B cell (primary cell): Measurements from ENCODE around the gene HS1BP3. TPM values are rescaled to one million over a fixed set of nuclear protein-coding genes. Genes with fewer than 3 reads are reported as not detected.

Source experiments
- ATAC-seq: fragments of 200-7000 bp; cut with Tn5 transposase; one replicate; pipeline ENCODE4 v1.10.0; 2021; ENCODE audit warnings: low read depth, mild to moderate bottlenecking, moderate number of reproducible peaks, moderate library complexity
- CTCF ChIA-PET: fragments of 350-600 bp; sonication (Branson Sonifier 250); formaldehyde crosslinking; loops from one replicate; lab custom pipeline; 2021; ENCODE audit warnings: antibody characterized with exemption, inconsistent platforms; lab: Charles Lee
- POLR2A ChIA-PET: fragments of 350-600 bp; sonication (Branson Sonifier 250); formaldehyde crosslinking; loops from one replicate; lab custom pipeline; 2021; ENCODE audit warnings: antibody characterized with exemption; lab: Charles Lee
- DNase-seq: peaks from one replicate; pipeline ENCODE4 v3.0.0; 2013
- H2AFZ ChIP-seq: 2 replicates; pipeline ENCODE4 v1.6.1; 2012; ENCODE audit warnings: mild to moderate bottlenecking, low read depth, low read length; ENCODE audit not compliant: insufficient read depth, poor library complexity, severe bottlenecking
- H3K27ac ChIP-seq, 2 donors: 1 replicate in 1 of 2; 2 replicates in 1 of 2; pipeline ENCODE4 v1.5.1; 2012 to 2013; ENCODE audit warnings: low read length in 2 of 2, mild to moderate bottlenecking in 2 of 2, moderate library complexity in 1 of 2
- H3K27me3 ChIP-seq, 4 experiments: fragments of 200-600 bp in 1 of 4; sonication (generic) in 1 of 4; replicated peaks in 1 of 4; 1 replicate in 2 of 4; 2 replicates in 2 of 4; pipeline versions ENCODE4 v1.6.1 to v1.7.0; 2013 to 2016; ENCODE audit warnings: low read length in 3 of 4, mild to moderate bottlenecking in 2 of 4, mixed read lengths in 1 of 4, moderate library complexity in 1 of 4; ENCODE audit not compliant: insufficient read depth in 4 of 4, control insufficient read depth in 3 of 4; ENCODE audit errors: control extremely low read depth in 1 of 4
- H3K36me3 ChIP-seq, 2 experiments: replicated peaks in 1 of 2; 1 replicate in 1 of 2; 2 replicates in 1 of 2; pipeline versions ENCODE4 v1.6.1 to v1.7.1; 2013; ENCODE audit warnings: low read length in 1 of 2; ENCODE audit not compliant: insufficient read depth in 2 of 2, control insufficient read depth in 1 of 2; ENCODE audit errors: control extremely low read depth in 1 of 2, extremely low read depth in 1 of 2
- H3K4me1 ChIP-seq, 2 donors: fragments of 200-600 bp in 1 of 2; sonication (generic) in 1 of 2; 1 replicate in 1 of 2; 2 replicates in 1 of 2; pipeline versions ENCODE4 v1.5.1 to v1.6.1; 2013 to 2017; ENCODE audit warnings: low read length in 2 of 2; ENCODE audit not compliant: control insufficient read depth in 2 of 2, insufficient read depth in 2 of 2
- H3K4me2 ChIP-seq: replicated peaks from 2 replicates; pipeline ENCODE3; 2012; ENCODE audit warnings: mild to moderate bottlenecking, low read depth, low read length; ENCODE audit not compliant: poor library complexity, severe bottlenecking
- H3K4me3 ChIP-seq, 5 experiments: fragments of 200-600 bp in 1 of 5; sonication (generic) in 1 of 5; 1 replicate in 3 of 5; 2 replicates in 2 of 5; pipeline versions ENCODE4 v1.5.1 to v1.7.0; 2011 to 2016; ENCODE audit warnings: low read length in 4 of 5, mild to moderate bottlenecking in 4 of 5, low read depth in 2 of 5, control low read depth in 1 of 5, moderate library complexity in 1 of 5; ENCODE audit not compliant: insufficient read depth in 1 of 5; ENCODE audit errors: control extremely low read depth in 1 of 5, extremely low read depth in 1 of 5
- H3K79me2 ChIP-seq: fragments of 200-600 bp; sonication (generic); one replicate; pipeline ENCODE4 v1.6.0; 2016; ENCODE audit warnings: low read length; ENCODE audit not compliant: control insufficient read depth, insufficient read depth
- H3K9ac ChIP-seq: fragments of 200-600 bp; sonication (generic); 2 replicates; pipeline ENCODE4 v1.6.1; 2017; ENCODE audit warnings: mild to moderate bottlenecking, low read length, moderate library complexity
- H3K9me3 ChIP-seq, 3 donors: one replicate each; pipeline versions ENCODE4 v1.6.1 to v1.7.1; 2013; ENCODE audit warnings: low read length in 2 of 3; ENCODE audit not compliant: control insufficient read depth in 2 of 3, insufficient read depth in 1 of 3; ENCODE audit errors: control extremely low read depth in 1 of 3
- H4K20me1 ChIP-seq: 2 replicates; pipeline ENCODE4 v1.6.0; 2012; ENCODE audit warnings: mild to moderate bottlenecking, low read length; ENCODE audit not compliant: insufficient read depth, control insufficient read depth, poor library complexity, severe bottlenecking
- H3K27ac Mint-ChIP-seq: one replicate; pipeline ENCODE4 v1.8.0; 2021; ENCODE audit warnings: mixed read lengths
- H3K27me3 Mint-ChIP-seq: one replicate; pipeline ENCODE4 v1.8.0; 2021; ENCODE audit warnings: mixed read lengths
- H3K4me1 Mint-ChIP-seq: one replicate; pipeline ENCODE4 v1.8.0; 2021; ENCODE audit warnings: mixed read lengths
- H3K4me3 Mint-ChIP-seq: one replicate; pipeline ENCODE4 v1.8.0; 2021; ENCODE audit warnings: mixed read lengths
- H3K9me3 Mint-ChIP-seq: one replicate; pipeline ENCODE4 v1.8.0; 2022; ENCODE audit warnings: mixed read lengths; ENCODE audit not compliant: insufficient read depth
- CTCF ChIP-seq: fragments of 200-600 bp; IDR thresholded peaks from one replicate; pipeline ENCODE4 v1.8.0; 2022; ENCODE audit warnings: antibody characterized with exemption, mild to moderate bottlenecking
- EZH2 ChIP-seq: IDR thresholded peaks from 2 replicates; pipeline ENCODE4 v1.6.1; 2012; ENCODE audit warnings: borderline replicate concordance, low read depth, mild to moderate bottlenecking, moderate library complexity, low read length; ENCODE audit not compliant: insufficient read depth, poor library complexity, severe bottlenecking
- WGBS: methylation state at CpG from one replicate; pipeline ENCODE4 v1.1.5; 2013; ENCODE audit warnings: missing lambda C conversion rate; ENCODE audit not compliant: insufficient coverage; 5-methylcytosine and 5-hydroxymethylcytosine counted together
- intact Hi-C: fragments of 100-400 bp; cut with micrococcal nuclease; formaldehyde crosslinking; loops from one replicate; pipeline ENCODE4 v1.10.0; 2022
- polyA plus RNA-seq: library from polyadenylated mRNA; depleted of rRNA; stranded (reverse); fragments of >200 nt; gene quantifications from 2 replicates; pipeline ENCODE4 v1.2.3, GENCODE V29; 2012
- total RNA-seq, 2 donors: library from RNA; stranded (reverse); fragments of 120-200 nt in 1 of 2; gene quantifications; 1 replicate in 1 of 2; 2 replicates in 1 of 2; pipeline versions ENCODE4 v1.2.3 to v1.2.4, GENCODE V29; 2013 to 2022

The HS1BP3 gene
- total and polyA plus RNA-seq, 2 donors (not counting 1 experiment from before 2014, with no cell fraction given): 27.8 to 28.7 TPM

GRCh38 chr2:20595439-20596192 is 55.3 kb downstream of the HS1BP3 start:
- peak; percentile 75 for DNase-seq
- WGBS: 6% methylated on average over 13 of the region's 14 CpGs

More at GRCh38 chr2:20595439-20596192, 55.3 kb downstream of the HS1BP3 start:
- Mint-ChIP-seq H3K4me3 (peak overlapping the region; percentile 83), H3K4me1 (peaks cover 50% of the 10 kb centered on the region), H3K27ac (peak overlapping the region; percentile 74), H3K9me3 (no peaks in the 10 kb centered on the region), H3K27me3 (peaks cover 24% of the 10 kb centered on the region)
- Histone ChIP-seq H3K4me3 (peak overlapping the region in 3 of 5 experiments; percentile 13 to 40 (median 39)), H3K9me3 (no peaks in the 10 kb centered on the region), H3K36me3 (peaks cover 0 to 2% of the 10 kb centered on the region in 2 experiments), H3K27me3 (peaks cover 0 to 14% (median 6%) of the 10 kb centered on the region in 4 experiments), H4K20me1 (no peaks in the 10 kb centered on the region), H3K4me2 (peak overlapping the region; percentile 66), H3K9ac (peak overlapping the region; percentile 33), H3K79me2 (no peaks in the 10 kb centered on the region), H3K4me1 (peaks cover 37 to 45% of the 10 kb centered on the region in 2 donors), H2AFZ (no peak overlapping the region), H3K27ac (peak overlapping the region in 1 of 2 donors; percentile 50)
- TF ChIP-seq EZH2: no peak
- TF ChIP-seq CTCF: no peak
- peak; percentile 84 for ATAC-seq
- intact Hi-C loops: loop anchor here (1.0 to 5.0 kb wide), 4 partner anchors 19 to 148 kb away; partner anchors contain the start of genes HS1BP3 and RHOB
- ChIA-PET CTCF (interaction anchor here (0.7 to 2.2 kb wide), 7 partner anchors 10 to 184 kb away, joined by 3 to 9 read pairs (median 4); partner anchors contain the start of genes HS1BP3 and RHOB), POLR2A (interaction anchor here (0.8 to 1.9 kb wide), 2 partner anchors 149 to 165 kb away, joined by 3 to 11 read pairs; partner anchors contain the start of gene RHOB)
